ENCODE measurements around the gene CAMKMT. TPM values are rescaled to one million over a fixed set of nuclear protein-coding genes. Genes with fewer than 3 reads are reported as not detected.

The CAMKMT gene
- total RNA-seq, 2 donors from 2014 or later = 10.7 to 11.6 TPM

- Histone ChIP-seq H3K4me3 (no peak overlapping the region), H3K27me3 (peaks cover 62% of the 10 kb centered on the region), H3K36me3 (no peaks in the 10 kb centered on the region), H3K9me3 (no peaks in the 10 kb centered on the region), H3K9ac (ENCODE audit: low read depth in 2 of 2, low read length in 2 of 2) (no peak overlapping the region), H3K27ac (no peak overlapping the region), H3K4me1 (peaks cover 3% of the 10 kb centered on the region)
- no peak for DNase-seq
- TF ChIP-seq CTCF (IDR thresholded peaks at IDR 0.05) = no peak
- intact Hi-C loops (cut with DNase I) = loop anchor here (10.0 kb wide), 1 partner anchor 143 kb away; the partner anchor contains the start of gene SIX3
Observed at GRCh38 chr2:44801841-44802776, 440.4 kb downstream of the CAMKMT start.

- Histone ChIP-seq H3K9me3 (no peaks in the 10 kb centered on the region), H3K27me3 (peaks cover 66% of the 10 kb centered on the region), H3K4me1 (peaks cover 3% of the 10 kb centered on the region), H3K4me3 (no peak overlapping the region), H3K27ac (no peak overlapping the region), H3K9ac (ENCODE audit: low read depth in 2 of 2, low read length in 2 of 2) (no peak overlapping the region), H3K36me3 (no peaks in the 10 kb centered on the region)
- TF ChIP-seq CTCF (IDR thresholded peaks at IDR 0.05) = no peak
- DNase-seq = no peak
- intact Hi-C loops (cut with DNase I) = loop anchor here (10.0 kb wide), 1 partner anchor 142 kb away; the partner anchor contains the start of gene SIX3
Observed at GRCh38 chr2:44802777-44803424, 441.2 kb downstream of the CAMKMT start.

- no peak overlapping the region for H3K27ac ChIP-seq
- H3K9me3 ChIP-seq = no peaks in the 10 kb centered on the region
- no peak for TF ChIP-seq CTCF (IDR thresholded peaks at IDR 0.05)
- no peaks in the 10 kb centered on the region for H3K36me3 ChIP-seq
- no peak overlapping the region for H3K4me3 ChIP-seq
- H3K27me3 ChIP-seq = peaks cover 69% of the 10 kb centered on the region
- H3K4me1 ChIP-seq = peaks cover 3% of the 10 kb centered on the region
- H3K9ac ChIP-seq (ENCODE audit: low read depth in 2 of 2, low read length in 2 of 2) = no peak overlapping the region
- intact Hi-C loops (cut with DNase I) = loop anchor here (10.0 kb wide), 1 partner anchor 140 kb away; the partner anchor contains the start of gene SIX3
- DNase-seq = no peak
Observed at GRCh38 chr2:44804406-44805265, 442.9 kb downstream of the CAMKMT start.

GRCh38 chr2:44805401-44806235, 443.9 kb downstream of the CAMKMT start:
- H3K4me1 ChIP-seq = peaks cover 3% of the 10 kb centered on the region
- no peaks in the 10 kb centered on the region for H3K9me3 ChIP-seq
- DNase-seq = no peak
- no peak overlapping the region for H3K9ac ChIP-seq (ENCODE audit: low read depth in 2 of 2, low read length in 2 of 2)
- TF ChIP-seq CTCF (IDR thresholded peaks at IDR 0.05) = no peak
- H3K27ac ChIP-seq = no peak overlapping the region
- H3K4me3 ChIP-seq = no peak overlapping the region
- intact Hi-C loops (cut with DNase I) = loop anchor here (10.0 kb wide), 1 partner anchor 139 kb away; the partner anchor contains the start of gene SIX3
- no peaks in the 10 kb centered on the region for H3K36me3 ChIP-seq
- peaks cover 64% of the 10 kb centered on the region for H3K27me3 ChIP-seq

Measured in colonic mucosa (tissue), 4 donors.